K562 (cell line): ENCODE measurements around the gene CEP192. TPM values are rescaled to one million over a fixed set of nuclear protein-coding genes. Genes with fewer than 3 reads are reported as not detected.

Experiments used
- ARID3B ChIP-seq: fragments of 250-450 bp; sonication (Bioruptor Pico); IDR thresholded peaks from 2 replicates; pipeline ENCODE4 v1.4.0; 2020; ENCODE audit warnings: borderline replicate concordance
- BCOR ChIP-seq: fragments of 450-650 bp; IDR thresholded peaks from 2 replicates; pipeline ENCODE4 v1.6.1; 2016
- CREM ChIP-seq: IDR thresholded peaks from 2 replicates; pipeline ENCODE4 v1.6.1; 2014; ENCODE audit warnings: antibody characterized with exemption, low read depth
- FOXA3 ChIP-seq, 2 experiments: fragments of 450-650 bp in 1 of 2; sonication (generic) in 1 of 2; formaldehyde crosslinking; IDR thresholded peaks in 1 of 2; conservative IDR thresholded peaks in 1 of 2; 2 replicates each; pipeline versions ENCODE4 v1.4.0 to v1.8.0; 2020 to 2022; ENCODE audit warnings: mild to moderate bottlenecking in 2 of 2, missing genetic modification reagents in 1 of 2
- JUND ChIP-seq, 2 experiments: IDR thresholded peaks; 2 replicates in 1 of 2; 3 replicates in 1 of 2; pipeline ENCODE4 v1.6.1; 2011; ENCODE audit warnings: borderline replicate concordance in 2 of 2, low read depth in 2 of 2, low read length in 2 of 2, improper control_type of control experiment in 1 of 2, missing biosample characterization in 1 of 2, missing genetic modification characterization in 1 of 2, missing genetic modification reagents in 1 of 2
- MIER1 ChIP-seq: fragments of 450-650 bp; IDR thresholded peaks from 2 replicates; pipeline ENCODE4 v1.6.1; 2016; ENCODE audit warnings: antibody characterized with exemption, mild to moderate bottlenecking, low read depth
- NFRKB ChIP-seq: fragments of 450-650 bp; IDR thresholded peaks from 2 replicates; pipeline ENCODE4 v1.6.1; 2016; ENCODE audit warnings: low read depth
- RB1 ChIP-seq: fragments of 450-650 bp; IDR thresholded peaks from 2 replicates; pipeline ENCODE4 v1.6.1; 2017; ENCODE audit warnings: low read depth, mild to moderate bottlenecking
- SNRNP70 ChIP-seq: fragments of 200-400 bp; formaldehyde crosslinking; optimal IDR thresholded peaks from 2 replicates; pipeline ENCODE3; 2017; ENCODE audit warnings: low read depth, low read length
- TEAD4 ChIP-seq, 2 experiments: sonication (generic) in 1 of 2; formaldehyde crosslinking in 1 of 2; IDR thresholded peaks; 2 replicates each; pipeline versions ENCODE4 v1.6.1 to v1.8.0; 2012 to 2022; ENCODE audit warnings: borderline replicate concordance in 1 of 2, inconsistent platforms in 1 of 2, low read length in 1 of 2, mild to moderate bottlenecking in 1 of 2, missing genetic modification reagents in 1 of 2
- ZBTB49 ChIP-seq: sonication (generic); formaldehyde crosslinking; IDR thresholded peaks from 2 replicates; pipeline ENCODE4 v1.8.0; 2022; ENCODE audit warnings: missing genetic modification reagents, mild to moderate bottlenecking, borderline replicate concordance
- ZNF184 ChIP-seq: sonication (generic); formaldehyde crosslinking; IDR thresholded peaks from 2 replicates; pipeline ENCODE4 v1.5.0; 2020; ENCODE audit warnings: missing genetic modification reagents
- ZNF24 ChIP-seq: fragments of 450-650 bp; IDR thresholded peaks from 2 replicates; pipeline ENCODE4 v1.6.1; 2016
- polyA plus RNA-seq, 8 experiments: library from polyadenylated mRNA; depleted of rRNA in 4 of 8; stranded (reverse) in 5 of 8; unstranded in 3 of 8; fragments of >200 nt; fragmentation: Nextera tagmentation in 2 of 8; fragmentation: Illumina TruSeq in 1 of 8; extraction: Ambion mirVana in 2 of 8; extraction: Trizol in 1 of 8; gene quantifications; 2 replicates each; pipeline versions ENCODE4 v1.2.1 to v1.2.3, GENCODE V29; 2011 to 2014; ENCODE audit warnings: inconsistent platforms in 1 of 8, missing spikeins in 1 of 8
- total RNA-seq, 7 experiments: library from RNA; depleted of rRNA in 6 of 7; stranded (reverse); fragments of >200 nt in 6 of 7; fragmentation: Illumina TruSeq in 2 of 7; extraction: Trizol in 2 of 7; gene quantifications; 2 replicates each; pipeline versions ENCODE4 v1.2.1 to v1.2.3, GENCODE V29; 2011 to 2021; ENCODE audit warnings: low replicate concordance in 1 of 7
- TF ChIP-seq, protein P1 (sequence below), 2 experiments: IDR thresholded peaks; 2 replicates each; pipeline ENCODE4 v1.6.1; 2011; ENCODE audit warnings: borderline replicate concordance in 1 of 2, control low read depth in 1 of 2, low read depth in 1 of 2, low read length in 1 of 2, mild to moderate bottlenecking in 1 of 2, mixed read lengths in 1 of 2, moderate library complexity in 1 of 2; ENCODE audit not compliant: insufficient read depth in 1 of 2, insufficient read length in 1 of 2, poor library complexity in 1 of 2, severe bottlenecking in 1 of 2; ENCODE audit errors: extremely low read depth in 1 of 2
- TF ChIP-seq, protein P2 (sequence below), 2 experiments: fragments of 200-800 bp in 1 of 2; sonication (Bioruptor generic) in 1 of 2; sonication (generic) in 1 of 2; formaldehyde crosslinking in 1 of 2; IDR thresholded peaks in 1 of 2; conservative IDR thresholded peaks in 1 of 2; 2 replicates each; pipeline versions ENCODE4 v1.5.0 to v1.6.1; 2016 to 2020; ENCODE audit warnings: missing compliant biosample characterization in 1 of 2, missing genetic modification characterization in 1 of 2, missing genetic modification reagents in 1 of 2
- TF ChIP-seq, protein P3 (sequence below): fragments of 450-650 bp; formaldehyde crosslinking; conservative IDR thresholded peaks from 2 replicates; pipeline ENCODE4 v1.4.0; 2022; ENCODE audit warnings: mild to moderate bottlenecking, missing genetic modification characterization

CEP192 gene
- total and polyA plus RNA-seq, 9 of the 15 experiments (the other 6 are each of a cell fraction or from before 2014, with no cell fraction given): 14.4 to 54.4 (median 35.8) TPM

DNA sequence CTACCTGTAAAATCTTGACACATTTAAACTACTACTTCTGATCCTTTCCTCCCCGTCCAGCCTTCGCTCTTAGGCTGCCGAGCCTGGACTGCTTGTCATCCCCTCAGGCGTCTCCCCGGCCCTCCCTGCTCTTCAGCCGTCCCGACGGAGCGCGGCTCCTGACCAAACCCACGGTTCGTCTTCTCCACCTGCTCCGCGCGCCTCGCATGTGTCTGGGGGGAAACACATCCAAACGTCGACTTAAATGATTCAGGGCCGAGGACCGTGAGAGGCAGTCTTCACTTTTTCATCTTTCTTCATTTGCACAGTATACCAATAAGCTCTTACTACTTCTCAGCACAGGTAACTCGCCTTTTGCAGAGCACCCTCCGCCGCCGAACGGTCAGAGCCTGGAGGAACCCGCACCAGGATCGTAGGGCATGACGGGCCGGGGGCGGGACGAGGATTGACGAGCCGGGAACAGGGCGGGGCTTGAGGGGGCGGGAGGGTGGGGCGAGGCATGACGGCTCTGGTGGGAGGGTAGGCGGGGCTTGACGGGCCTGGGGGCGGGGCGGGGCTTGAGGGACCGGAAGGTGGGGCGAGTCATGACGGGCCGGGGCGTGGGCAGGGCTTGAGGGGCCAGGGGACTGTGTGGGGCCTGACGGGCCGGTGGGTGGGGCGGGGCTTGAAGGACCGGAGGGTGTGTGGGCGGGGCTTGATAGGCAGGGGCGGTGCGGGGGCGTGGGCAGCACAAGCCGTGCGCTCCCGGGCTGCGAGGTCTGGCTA lies 43.7 kb upstream of the CEP192 start, which contains the start of gene SEH1L (continued):
- TF ChIP-seq FOXA3 (CRISPR knock-in tag; conservative IDR thresholded peaks at IDR 0.05 in 1 of 2, IDR thresholded peaks at IDR 0.05 in 1 of 2) (peak in 1 of 2 experiments; percentile 15; a peak in 1 of 4 replicates), ZNF24 (0 out of 2 replicates have a peak, but pooled peaks have one; percentile 9), BCOR (peak; percentile 23; the same call in 1 of the 2 replicates), ARID3B (CRISPR knock-in tag) (no peak), MIER1 (0 out of 2 replicates have a peak, but pooled peaks have one; percentile 32), SNRNP70 (no peak), ZBTB49 (CRISPR knock-in tag) (peak; percentile 38; the same call in 1 of the 2 replicates), TEAD4 (IDR thresholded peaks at IDR 0.05; ENCODE audit: low read length) (no peak), TEAD4 (CRISPR knock-in tag; IDR thresholded peaks at IDR 0.05; ENCODE audit: borderline replicate concordance) (peak; percentile 77; the same call in 1 of the 2 replicates), ZNF184 (CRISPR knock-in tag) (no peak), CREM (peak; percentile 69), JUND (IDR thresholded peaks at IDR 0.05; ENCODE audit: borderline replicate concordance, low read depth, low read length) (peak; percentile 33; the same call in 1 of the 2 replicates), JUND (tag; IDR thresholded peaks at IDR 0.05; ENCODE audit: borderline replicate concordance, low read depth, low read length) (no peak), RB1 (0 out of 2 replicates have a peak, but pooled peaks have one; percentile 14), NFRKB (peak; percentile 18; the same call in 1 of the 2 replicates)
- TF ChIP-seq, protein P1, sequence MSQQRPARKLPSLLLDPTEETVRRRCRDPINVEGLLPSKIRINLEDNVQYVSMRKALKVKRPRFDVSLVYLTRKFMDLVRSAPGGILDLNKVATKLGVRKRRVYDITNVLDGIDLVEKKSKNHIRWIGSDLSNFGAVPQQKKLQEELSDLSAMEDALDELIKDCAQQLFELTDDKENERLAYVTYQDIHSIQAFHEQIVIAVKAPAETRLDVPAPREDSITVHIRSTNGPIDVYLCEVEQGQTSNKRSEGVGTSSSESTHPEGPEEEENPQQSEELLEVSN (IDR thresholded peaks at IDR 0.05; ENCODE audit: borderline replicate concordance in 1 of 2, extremely low read depth in 1 of 2, insufficient read depth in 1 of 2, insufficient read length in 1 of 2, low read depth in 1 of 2, low read length in 1 of 2, poor library complexity in 1 of 2, severe bottlenecking in 1 of 2): peak; percentile 58 to 72
- TF ChIP-seq, protein P2, sequence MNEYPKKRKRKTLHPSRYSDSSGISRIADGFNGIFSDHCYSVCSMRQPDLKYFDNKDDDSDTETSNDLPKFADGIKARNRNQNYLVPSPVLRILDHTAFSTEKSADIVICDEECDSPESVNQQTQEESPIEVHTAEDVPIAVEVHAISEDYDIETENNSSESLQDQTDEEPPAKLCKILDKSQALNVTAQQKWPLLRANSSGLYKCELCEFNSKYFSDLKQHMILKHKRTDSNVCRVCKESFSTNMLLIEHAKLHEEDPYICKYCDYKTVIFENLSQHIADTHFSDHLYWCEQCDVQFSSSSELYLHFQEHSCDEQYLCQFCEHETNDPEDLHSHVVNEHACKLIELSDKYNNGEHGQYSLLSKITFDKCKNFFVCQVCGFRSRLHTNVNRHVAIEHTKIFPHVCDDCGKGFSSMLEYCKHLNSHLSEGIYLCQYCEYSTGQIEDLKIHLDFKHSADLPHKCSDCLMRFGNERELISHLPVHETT (CRISPR knock-in tag; conservative IDR thresholded peaks at IDR 0.05 in 1 of 2, IDR thresholded peaks at IDR 0.05 in 1 of 2): 0 out of 4 replicates have a peak, but pooled peaks of 1 of the 2 experiments have one; percentile 39
- TF ChIP-seq, protein P3, sequence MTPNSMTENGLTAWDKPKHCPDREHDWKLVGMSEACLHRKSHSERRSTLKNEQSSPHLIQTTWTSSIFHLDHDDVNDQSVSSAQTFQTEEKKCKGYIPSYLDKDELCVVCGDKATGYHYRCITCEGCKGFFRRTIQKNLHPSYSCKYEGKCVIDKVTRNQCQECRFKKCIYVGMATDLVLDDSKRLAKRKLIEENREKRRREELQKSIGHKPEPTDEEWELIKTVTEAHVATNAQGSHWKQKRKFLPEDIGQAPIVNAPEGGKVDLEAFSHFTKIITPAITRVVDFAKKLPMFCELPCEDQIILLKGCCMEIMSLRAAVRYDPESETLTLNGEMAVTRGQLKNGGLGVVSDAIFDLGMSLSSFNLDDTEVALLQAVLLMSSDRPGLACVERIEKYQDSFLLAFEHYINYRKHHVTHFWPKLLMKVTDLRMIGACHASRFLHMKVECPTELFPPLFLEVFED (CRISPR knock-in tag): no peak
